ENCODE data around the gene CS.
"Not testable (repeated sequence)": the region's sequence is repeated elsewhere in the genome, so short reads cannot be mapped to it uniquely, and the experiment has no call there.

The CS gene

DNA sequence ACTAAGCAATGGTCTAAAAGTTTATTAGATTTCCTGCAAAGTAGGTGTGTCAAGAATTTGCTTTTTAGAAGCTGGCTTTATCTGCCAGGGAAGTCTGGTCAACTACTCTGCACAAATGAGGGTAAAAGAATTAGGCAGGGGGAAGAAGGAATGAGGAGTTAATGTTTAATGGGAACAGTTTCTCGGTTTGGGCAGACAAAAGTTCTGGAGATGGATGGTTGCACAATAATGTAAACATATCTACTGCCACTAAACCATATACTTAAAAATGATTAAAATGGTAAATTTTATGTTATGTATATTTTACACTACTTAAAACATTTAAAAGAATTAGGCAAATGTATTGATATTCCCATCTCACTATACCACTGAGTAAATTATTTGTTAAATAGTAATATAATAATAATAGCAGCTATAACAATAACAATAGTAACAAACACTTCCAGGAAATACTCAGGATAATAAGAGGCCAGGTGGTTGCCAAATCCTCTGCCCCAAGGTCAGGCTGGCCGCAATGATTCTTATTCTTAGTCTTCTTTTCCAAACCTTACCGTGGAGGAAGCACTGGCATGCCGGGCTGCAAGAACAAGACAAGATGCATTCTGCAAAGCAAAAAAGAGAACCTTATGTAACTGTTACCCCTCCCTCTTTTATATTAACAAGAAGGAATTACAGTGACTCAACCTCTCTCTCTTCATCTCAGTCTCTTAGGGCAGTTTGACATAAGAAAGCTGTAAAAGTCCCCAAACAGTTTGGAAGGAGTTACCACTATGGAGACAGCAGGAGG lies 13.9 kb downstream of the CS start:
- WGBS (ENCODE audit: extremely low coverage, insufficient coverage, low lambda C conversion rate) = no CpG with 5 or more reads among the region's 4 CpGs

DNA sequence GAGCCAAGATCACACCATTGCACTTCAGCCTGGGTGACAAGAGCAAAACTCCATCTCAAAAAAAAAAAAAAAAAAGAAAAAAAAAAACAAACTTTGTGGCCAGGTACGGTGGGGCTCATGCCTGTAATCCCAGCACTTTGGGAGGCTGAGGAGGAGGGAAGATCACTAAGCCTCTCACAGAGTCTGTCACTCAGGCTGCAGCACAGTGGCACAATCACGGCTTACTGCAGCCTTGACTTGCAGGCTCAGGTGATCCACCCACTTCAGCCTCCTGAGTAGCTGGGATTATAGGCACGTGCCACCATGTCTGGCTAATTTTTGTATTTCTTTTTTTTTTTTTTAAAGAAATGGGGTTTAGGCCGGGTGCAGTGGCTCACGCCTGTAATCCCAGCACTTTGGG lies 15.9 kb downstream of the CS start:
- not testable (repeated sequence) for H4K8ac ChIP-seq (ENCODE audit: low read depth, low read length); H3K23ac ChIP-seq (ENCODE audit: low read length); H3K9ac ChIP-seq (ENCODE audit: low read length); H2BK15ac ChIP-seq (replicated peaks; ENCODE audit: low read depth); H3K4me2 ChIP-seq (ENCODE audit: low read length); H3K79me1 ChIP-seq (ENCODE audit: low read length); H3K27ac ChIP-seq (ENCODE audit: low read depth, low read length); DNase-seq; H2BK120ac ChIP-seq (ENCODE audit: low read depth, low read length); H3K79me2 ChIP-seq (ENCODE audit: control insufficient read depth, insufficient read depth, low read length); H3K18ac ChIP-seq (ENCODE audit: low read length); H3K4ac ChIP-seq (ENCODE audit: low read depth, low read length); H3K27me3 ChIP-seq (ENCODE audit: insufficient read depth, low read length, poor library complexity); H3K36me3 ChIP-seq (ENCODE audit: control insufficient read depth, insufficient read depth, low read length); H4K5ac ChIP-seq (ENCODE audit: low read length); H3K56ac ChIP-seq (ENCODE audit: low read length); H3K4me1 ChIP-seq (ENCODE audit: control insufficient read depth, low read depth, low read length); H2BK5ac ChIP-seq (ENCODE audit: low read length); H2AK5ac ChIP-seq (ENCODE audit: low read length); H3K4me3 ChIP-seq (ENCODE audit: low read length)
- no CpG with 5 or more reads among the region's 5 CpGs for WGBS (ENCODE audit: extremely low coverage, insufficient coverage, low lambda C conversion rate)

More for the DNA sequence above, 13.9 kb downstream of the CS start:
- no peak overlapping the region for H2BK15ac ChIP-seq (replicated peaks; ENCODE audit: low read depth)
- H3K79me1 ChIP-seq (ENCODE audit: low read length) = no peaks in the 10 kb centered on the region
- H3K79me2 ChIP-seq (ENCODE audit: control insufficient read depth, insufficient read depth, low read length) = peaks cover 2% of the 10 kb centered on the region
- H3K4ac ChIP-seq (ENCODE audit: low read depth, low read length) = no peak overlapping the region
- no peak overlapping the region for H4K8ac ChIP-seq (ENCODE audit: low read depth, low read length)
- no peak overlapping the region for H3K23ac ChIP-seq (ENCODE audit: low read length)
- no peak overlapping the region for H3K56ac ChIP-seq (ENCODE audit: low read length)
- H3K27me3 ChIP-seq (ENCODE audit: insufficient read depth, low read length, poor library complexity) = no peaks in the 10 kb centered on the region
- H3K27ac ChIP-seq (ENCODE audit: low read depth, low read length) = no peak overlapping the region
- no peak overlapping the region for H2BK5ac ChIP-seq (ENCODE audit: low read length)
- no peak overlapping the region for H3K4me2 ChIP-seq (ENCODE audit: low read length)
- peaks cover 7% of the 10 kb centered on the region for H3K36me3 ChIP-seq (ENCODE audit: control insufficient read depth, insufficient read depth, low read length)
- no peak overlapping the region for H4K5ac ChIP-seq (ENCODE audit: low read length)
- DNase-seq = no peak
- H3K18ac ChIP-seq (ENCODE audit: low read length) = no peak overlapping the region
- H3K4me1 ChIP-seq (ENCODE audit: control insufficient read depth, low read depth, low read length) = no peaks in the 10 kb centered on the region
- H2AK5ac ChIP-seq (ENCODE audit: low read length) = no peak overlapping the region
- H3K4me3 ChIP-seq (ENCODE audit: low read length) = no peak overlapping the region
- H3K9ac ChIP-seq (ENCODE audit: low read length) = no peak overlapping the region
- H2BK120ac ChIP-seq (ENCODE audit: low read depth, low read length) = no peak overlapping the region

DNA sequence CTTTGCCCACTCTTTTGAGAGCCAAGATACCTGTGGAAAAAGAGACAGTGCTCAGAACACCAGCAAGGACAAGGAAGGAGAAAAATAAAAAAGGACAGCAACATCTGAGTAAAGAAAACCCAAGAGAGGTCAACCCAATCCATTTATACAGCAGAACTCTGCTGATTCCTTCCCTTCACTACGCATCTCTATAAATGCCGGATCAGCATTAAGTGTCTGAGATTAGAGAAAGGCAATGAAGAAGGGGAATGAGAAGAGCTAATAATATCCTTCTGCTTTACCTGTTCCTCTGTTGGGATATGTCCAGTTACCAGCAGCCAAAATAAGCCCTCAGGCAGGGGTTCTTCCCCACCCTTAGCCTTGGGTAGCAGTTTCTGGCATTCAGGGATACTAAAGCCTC lies 17.6 kb downstream of the CS start:
- H3K56ac ChIP-seq (ENCODE audit: low read length) = no peak overlapping the region
- no peak overlapping the region for H4K5ac ChIP-seq (ENCODE audit: low read length)
- no peak overlapping the region for H2BK120ac ChIP-seq (ENCODE audit: low read depth, low read length)
- no peak overlapping the region for H2AK5ac ChIP-seq (ENCODE audit: low read length)
- H3K27me3 ChIP-seq (ENCODE audit: insufficient read depth, low read length, poor library complexity) = no peaks in the 10 kb centered on the region
- DNase-seq = no peak
- no peak overlapping the region for H4K8ac ChIP-seq (ENCODE audit: low read depth, low read length)
- no peak overlapping the region for H2BK5ac ChIP-seq (ENCODE audit: low read length)
- H3K27ac ChIP-seq (ENCODE audit: low read depth, low read length) = no peak overlapping the region
- H3K9ac ChIP-seq (ENCODE audit: low read length) = no peak overlapping the region
- no peak overlapping the region for H3K4me2 ChIP-seq (ENCODE audit: low read length)
- WGBS (ENCODE audit: extremely low coverage, insufficient coverage, low lambda C conversion rate) = no CpG with 5 or more reads among the region's 2 CpGs
- no peak overlapping the region for H3K4ac ChIP-seq (ENCODE audit: low read depth, low read length)
- no peaks in the 10 kb centered on the region for H3K4me1 ChIP-seq (ENCODE audit: control insufficient read depth, low read depth, low read length)
- H2BK15ac ChIP-seq (replicated peaks; ENCODE audit: low read depth) = no peak overlapping the region
- H3K23ac ChIP-seq (ENCODE audit: low read length) = no peak overlapping the region
- H3K18ac ChIP-seq (ENCODE audit: low read length) = no peak overlapping the region
- H3K4me3 ChIP-seq (ENCODE audit: low read length) = no peak overlapping the region
- H3K79me2 ChIP-seq (ENCODE audit: control insufficient read depth, insufficient read depth, low read length) = no peaks in the 10 kb centered on the region
- peaks cover 9% of the 10 kb centered on the region for H3K36me3 ChIP-seq (ENCODE audit: control insufficient read depth, insufficient read depth, low read length)
- H3K79me1 ChIP-seq (ENCODE audit: low read length) = no peaks in the 10 kb centered on the region

DNA sequence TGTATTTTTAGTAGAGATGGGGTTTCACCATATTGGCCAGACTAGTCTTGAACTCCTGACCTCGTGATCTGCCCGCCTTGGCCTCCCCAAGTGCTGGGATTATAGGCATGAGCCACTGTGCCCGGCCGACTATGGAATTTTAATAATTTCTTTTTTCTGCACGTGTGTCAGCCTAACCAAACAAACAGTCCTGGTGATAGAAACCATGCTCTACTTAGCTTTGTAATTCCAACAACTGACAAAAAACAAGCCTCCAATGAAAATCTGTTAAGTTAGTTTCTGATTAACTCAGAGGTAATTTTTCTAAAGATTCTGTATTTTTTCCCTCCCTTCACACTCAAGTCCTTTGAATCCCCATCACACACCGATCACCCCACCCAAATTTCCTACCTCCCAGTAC lies 18.1 kb downstream of the CS start:
- no peak overlapping the region for H3K4me2 ChIP-seq (ENCODE audit: low read length)
- peaks cover 9% of the 10 kb centered on the region for H3K36me3 ChIP-seq (ENCODE audit: control insufficient read depth, insufficient read depth, low read length)
- H2BK120ac ChIP-seq (ENCODE audit: low read depth, low read length) = no peak overlapping the region
- no peak overlapping the region for H3K9ac ChIP-seq (ENCODE audit: low read length)
- H3K4me3 ChIP-seq (ENCODE audit: low read length) = no peak overlapping the region
- no peak overlapping the region for H3K56ac ChIP-seq (ENCODE audit: low read length)
- H3K23ac ChIP-seq (ENCODE audit: low read length) = no peak overlapping the region
- H3K4me1 ChIP-seq (ENCODE audit: control insufficient read depth, low read depth, low read length) = no peaks in the 10 kb centered on the region
- no peak overlapping the region for H4K5ac ChIP-seq (ENCODE audit: low read length)
- H3K18ac ChIP-seq (ENCODE audit: low read length) = no peak overlapping the region
- DNase-seq = no peak
- no peaks in the 10 kb centered on the region for H3K27me3 ChIP-seq (ENCODE audit: insufficient read depth, low read length, poor library complexity)
- no peaks in the 10 kb centered on the region for H3K79me2 ChIP-seq (ENCODE audit: control insufficient read depth, insufficient read depth, low read length)
- H4K8ac ChIP-seq (ENCODE audit: low read depth, low read length) = no peak overlapping the region
- H3K27ac ChIP-seq (ENCODE audit: low read depth, low read length) = no peak overlapping the region
- H3K4ac ChIP-seq (ENCODE audit: low read depth, low read length) = no peak overlapping the region
- H3K79me1 ChIP-seq (ENCODE audit: low read length) = no peaks in the 10 kb centered on the region
- H2BK15ac ChIP-seq (replicated peaks; ENCODE audit: low read depth) = no peak overlapping the region
- 100% methylated on average over 1 of the region's 6 CpGs for WGBS (ENCODE audit: extremely low coverage, insufficient coverage, low lambda C conversion rate)
- no peak overlapping the region for H2BK5ac ChIP-seq (ENCODE audit: low read length)
- H2AK5ac ChIP-seq (ENCODE audit: low read length) = no peak overlapping the region

DNA sequence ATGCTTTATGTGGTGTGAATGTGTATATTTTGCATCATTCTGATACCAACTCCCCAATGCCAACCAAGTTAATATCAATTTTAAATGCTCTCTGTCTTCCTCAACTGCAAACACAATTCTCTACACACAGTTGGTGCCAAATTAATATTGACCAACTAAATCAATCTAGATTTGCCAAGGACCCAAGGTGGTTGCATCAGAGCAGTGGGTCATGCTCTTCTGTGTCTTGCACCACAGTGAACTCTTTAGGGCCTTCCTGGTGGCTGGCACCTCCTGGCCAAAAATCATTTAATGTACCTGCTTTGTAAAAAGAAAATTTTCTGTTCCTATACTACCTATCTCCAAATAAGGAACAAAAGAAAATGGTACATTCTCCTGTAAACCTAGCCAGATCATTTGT lies 19.3 kb downstream of the CS start:
- H3K27ac ChIP-seq (ENCODE audit: low read depth, low read length) = no peak overlapping the region
- no peak overlapping the region for H2AK5ac ChIP-seq (ENCODE audit: low read length)
- H3K79me1 ChIP-seq (ENCODE audit: low read length) = no peaks in the 10 kb centered on the region
- no peak overlapping the region for H2BK120ac ChIP-seq (ENCODE audit: low read depth, low read length)
- no peaks in the 10 kb centered on the region for H3K79me2 ChIP-seq (ENCODE audit: control insufficient read depth, insufficient read depth, low read length)
- no peak overlapping the region for H3K56ac ChIP-seq (ENCODE audit: low read length)
- no peak overlapping the region for H3K18ac ChIP-seq (ENCODE audit: low read length)
- H3K4me1 ChIP-seq (ENCODE audit: control insufficient read depth, low read depth, low read length) = no peaks in the 10 kb centered on the region
- no peak overlapping the region for H3K9ac ChIP-seq (ENCODE audit: low read length)
- no peak for DNase-seq
- no peak overlapping the region for H3K4me3 ChIP-seq (ENCODE audit: low read length)
- H3K36me3 ChIP-seq (ENCODE audit: control insufficient read depth, insufficient read depth, low read length) = peaks cover 10% of the 10 kb centered on the region
- H3K27me3 ChIP-seq (ENCODE audit: insufficient read depth, low read length, poor library complexity) = no peaks in the 10 kb centered on the region
- no peak overlapping the region for H3K23ac ChIP-seq (ENCODE audit: low read length)
- no peak overlapping the region for H2BK5ac ChIP-seq (ENCODE audit: low read length)
- no peak overlapping the region for H2BK15ac ChIP-seq (replicated peaks; ENCODE audit: low read depth)
- H4K5ac ChIP-seq (ENCODE audit: low read length) = no peak overlapping the region
- no peak overlapping the region for H4K8ac ChIP-seq (ENCODE audit: low read depth, low read length)
- H3K4ac ChIP-seq (ENCODE audit: low read depth, low read length) = no peak overlapping the region
- no peak overlapping the region for H3K4me2 ChIP-seq (ENCODE audit: low read length)

DNA sequence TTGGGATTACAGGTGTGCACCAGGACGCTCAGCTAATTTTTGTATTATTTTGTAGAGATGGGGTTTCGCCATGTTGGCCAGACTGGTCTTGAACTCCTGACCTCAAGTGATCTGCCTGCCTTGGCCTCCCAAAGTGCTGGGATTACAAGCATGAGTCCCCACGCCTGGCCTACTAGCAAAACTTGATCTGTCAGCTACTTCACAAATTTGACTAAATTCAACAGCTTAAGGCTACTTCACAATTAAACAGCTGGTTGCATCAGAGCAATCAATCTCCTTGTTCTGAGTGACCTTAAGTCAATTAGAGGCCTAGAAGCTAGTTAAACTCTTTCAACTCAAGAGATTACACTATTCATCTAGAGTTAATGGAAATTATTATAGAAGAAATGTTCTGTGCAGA lies 21.2 kb downstream of the CS start:
- Histone ChIP-seq H3K27me3 (ENCODE audit: insufficient read depth, low read length, poor library complexity) (no peaks in the 10 kb centered on the region), H2AK5ac (ENCODE audit: low read length) (no peak overlapping the region), H3K4me2 (ENCODE audit: low read length) (no peak overlapping the region), H3K4me1 (ENCODE audit: control insufficient read depth, low read depth, low read length) (no peaks in the 10 kb centered on the region), H4K5ac (ENCODE audit: low read length) (no peak overlapping the region), H3K4ac (ENCODE audit: low read depth, low read length) (no peak overlapping the region), H2BK120ac (ENCODE audit: low read depth, low read length) (no peak overlapping the region), H3K79me1 (ENCODE audit: low read length) (no peaks in the 10 kb centered on the region), H3K9ac (ENCODE audit: low read length) (no peak overlapping the region), H3K79me2 (ENCODE audit: control insufficient read depth, insufficient read depth, low read length) (no peaks in the 10 kb centered on the region), H3K56ac (ENCODE audit: low read length) (no peak overlapping the region), H3K27ac (ENCODE audit: low read depth, low read length) (no peak overlapping the region), H3K23ac (ENCODE audit: low read length) (no peak overlapping the region), H4K8ac (ENCODE audit: low read depth, low read length) (no peak overlapping the region), H2BK5ac (ENCODE audit: low read length) (no peak overlapping the region), H3K18ac (ENCODE audit: low read length) (no peak overlapping the region), H3K36me3 (ENCODE audit: control insufficient read depth, insufficient read depth, low read length) (peaks cover 16% of the 10 kb centered on the region), H2BK15ac (replicated peaks; ENCODE audit: low read depth) (no peak overlapping the region), H3K4me3 (ENCODE audit: low read length) (no peak overlapping the region)
- DNase-seq = no peak
- WGBS (ENCODE audit: extremely low coverage, insufficient coverage, low lambda C conversion rate) = no CpG with 5 or more reads among the region's 3 CpGs
